CD4-positive, alpha-beta T cell (primary cell): ENCODE results near the gene SYCP2L. TPM values are rescaled to one million over a fixed set of nuclear protein-coding genes. Genes with fewer than 3 reads are reported as not detected.

Experiments used
- ATAC-seq: fragments of 200-7000 bp; cut with Tn5 transposase; one replicate; pipeline ENCODE4 v1.10.0; 2022; ENCODE audit warnings: mild to moderate bottlenecking; ENCODE audit not compliant: poor library complexity
- CTCF ChIA-PET: fragments of 350-600 bp; sonication (Branson Sonifier 250); formaldehyde crosslinking; loops from one replicate; lab custom pipeline; 2021; ENCODE audit warnings: antibody characterized with exemption, inconsistent platforms; lab: Charles Lee
- POLR2A ChIA-PET: fragments of 350-600 bp; sonication (Branson Sonifier 250); formaldehyde crosslinking; loops from one replicate; lab custom pipeline; 2021; ENCODE audit warnings: antibody characterized with exemption, inconsistent platforms; lab: Charles Lee
- DNase-seq, 14 experiments: peaks; one replicate each; pipeline ENCODE4 v3.0.0-alpha.2; 2013 to 2020; ENCODE audit warnings: mixed read lengths in 2 of 14
- H3K27ac ChIP-seq, 2 donors: one replicate each; pipeline versions ENCODE4 v1.5.1 to v1.7.0; 2013; ENCODE audit warnings: low read length in 2 of 2, low read depth in 1 of 2, mild to moderate bottlenecking in 1 of 2
- H3K27me3 ChIP-seq, 2 experiments: 1 replicate in 1 of 2; 2 replicates in 1 of 2; pipeline versions ENCODE4 v1.6.1 to v1.7.0; 2013; ENCODE audit warnings: low read length in 2 of 2, control low read depth in 1 of 2, mild to moderate bottlenecking in 1 of 2, moderate library complexity in 1 of 2; ENCODE audit not compliant: insufficient read depth in 2 of 2, control insufficient read depth in 1 of 2
- H3K36me3 ChIP-seq: one replicate; pipeline ENCODE4 v1.6.1; 2013; ENCODE audit warnings: low read length, control low read depth; ENCODE audit not compliant: insufficient read depth
- H3K4me1 ChIP-seq: one replicate; pipeline ENCODE4 v1.6.1; 2013; ENCODE audit warnings: low read length, control low read depth; ENCODE audit not compliant: insufficient read depth
- H3K4me3 ChIP-seq: one replicate; pipeline ENCODE4 v1.5.1; 2013; ENCODE audit warnings: mild to moderate bottlenecking, low read length, moderate library complexity
- H3K9me3 ChIP-seq, 2 experiments: 1 replicate in 1 of 2; 2 replicates in 1 of 2; pipeline versions ENCODE4 v1.6.1 to v1.7.0; 2013; ENCODE audit warnings: low read length in 2 of 2, mild to moderate bottlenecking in 2 of 2, control low read depth in 1 of 2, moderate library complexity in 1 of 2; ENCODE audit not compliant: control insufficient read depth in 1 of 2, insufficient read depth in 1 of 2
- H3K27ac Mint-ChIP-seq: one replicate; pipeline ENCODE4 v1.8.0; 2020; ENCODE audit warnings: mixed read lengths
- H3K27me3 Mint-ChIP-seq: one replicate; pipeline ENCODE4 v1.8.0; 2021; ENCODE audit warnings: mixed read lengths
- H3K36me3 Mint-ChIP-seq: one replicate; pipeline ENCODE4 v1.8.0; 2021; ENCODE audit warnings: low read depth, mixed read lengths
- H3K4me1 Mint-ChIP-seq: one replicate; pipeline ENCODE4 v1.8.0; 2021; ENCODE audit warnings: low read depth, mixed read lengths
- H3K4me3 Mint-ChIP-seq: one replicate; pipeline ENCODE4 v1.8.0; 2020; ENCODE audit warnings: mild to moderate bottlenecking, mixed read lengths
- H3K9me3 Mint-ChIP-seq: one replicate; pipeline ENCODE4 v1.8.0; 2020; ENCODE audit warnings: mixed read lengths
- intact Hi-C, 2 experiments: fragments of 100-400 bp; cut with DNase I in 1 of 2; cut with micrococcal nuclease in 1 of 2; formaldehyde crosslinking; loops; one replicate each; pipeline versions ENCODE4 v1.15.1 to v1.9.0; 2023 to 2025; cut with DNase I, micrococcal nuclease
- total RNA-seq, 174 experiments: library from RNA in 2 of 174; stranded (reverse) in 2 of 174; gene quantifications; one replicate each; pipeline ENCODE4 v1.2.3 and lab custom pipeline; 2021 to 2026
- TF ChIP-seq, protein P1 (sequence below): fragments of 200-600 bp; IDR thresholded peaks from one replicate; pipeline ENCODE4 v1.8.0; 2022; ENCODE audit warnings: antibody characterized with exemption, mild to moderate bottlenecking

Gene SYCP2L
- total RNA-seq, 2 experiments from 2014 or later: 0.36 TPM; not detected in 1

DNA sequence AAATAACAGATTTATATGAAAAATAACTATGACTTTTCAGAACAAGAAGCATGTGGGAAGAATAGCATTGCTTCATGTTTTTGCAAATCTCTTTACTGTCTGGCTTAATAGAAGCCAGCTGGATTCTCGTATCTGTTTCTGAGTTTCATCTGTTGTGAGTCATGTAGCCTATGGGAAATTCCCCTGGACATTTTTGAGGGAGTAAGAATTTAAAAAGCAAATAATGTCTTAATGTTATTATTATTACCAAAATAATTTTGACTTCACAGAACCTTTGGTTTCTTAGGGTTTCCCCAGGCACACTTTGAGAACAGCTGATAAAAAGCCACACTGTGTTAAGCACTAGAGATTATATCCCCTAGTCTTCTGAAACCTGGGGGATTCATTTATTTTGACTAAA lies 75.8 kb downstream of the SYCP2L start:
- H3K27ac Mint-ChIP-seq: no peak overlapping the region
- H3K27ac ChIP-seq: no peak overlapping the region

DNA sequence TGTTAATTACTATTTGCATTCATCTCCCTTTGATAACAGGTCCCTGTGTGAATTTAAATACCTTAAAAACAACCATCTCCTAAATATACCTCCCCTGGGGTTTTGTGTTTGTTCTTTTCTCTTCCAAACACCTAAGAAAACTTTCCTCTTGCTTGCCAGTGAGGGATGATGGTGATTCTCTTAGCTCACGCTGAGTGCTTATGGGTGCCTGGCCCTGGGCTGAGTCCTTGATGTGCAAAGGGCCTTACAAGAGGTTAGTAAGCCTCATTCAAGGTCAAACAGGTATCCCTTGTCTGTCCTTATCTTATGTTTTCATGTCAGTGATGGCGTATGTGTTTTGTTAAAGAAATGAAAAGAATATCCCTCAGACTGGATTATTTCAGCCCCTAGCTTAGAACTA lies 76.3 kb downstream of the SYCP2L start:
- POLR2A ChIA-PET: no interaction called here
- Histone ChIP-seq H3K9me3 (peaks cover 5 to 14% of the 10 kb centered on the region in 2 experiments), H3K4me3 (no peak overlapping the region), H3K27me3 (no peaks in the 10 kb centered on the region), H3K27ac (no peak overlapping the region), H3K36me3 (no peaks in the 10 kb centered on the region), H3K4me1 (no peaks in the 10 kb centered on the region)
- Mint-ChIP-seq H3K4me1 (no peaks in the 10 kb centered on the region), H3K9me3 (peaks cover 12% of the 10 kb centered on the region), H3K27ac (no peak overlapping the region), H3K4me3 (no peak overlapping the region), H3K27me3 (peaks cover 31% of the 10 kb centered on the region), H3K36me3 (no peaks in the 10 kb centered on the region)
- ATAC-seq (no peak), DNase-seq (no peak)
- CTCF ChIA-PET: no interaction called here
- TF ChIP-seq, protein P1, sequence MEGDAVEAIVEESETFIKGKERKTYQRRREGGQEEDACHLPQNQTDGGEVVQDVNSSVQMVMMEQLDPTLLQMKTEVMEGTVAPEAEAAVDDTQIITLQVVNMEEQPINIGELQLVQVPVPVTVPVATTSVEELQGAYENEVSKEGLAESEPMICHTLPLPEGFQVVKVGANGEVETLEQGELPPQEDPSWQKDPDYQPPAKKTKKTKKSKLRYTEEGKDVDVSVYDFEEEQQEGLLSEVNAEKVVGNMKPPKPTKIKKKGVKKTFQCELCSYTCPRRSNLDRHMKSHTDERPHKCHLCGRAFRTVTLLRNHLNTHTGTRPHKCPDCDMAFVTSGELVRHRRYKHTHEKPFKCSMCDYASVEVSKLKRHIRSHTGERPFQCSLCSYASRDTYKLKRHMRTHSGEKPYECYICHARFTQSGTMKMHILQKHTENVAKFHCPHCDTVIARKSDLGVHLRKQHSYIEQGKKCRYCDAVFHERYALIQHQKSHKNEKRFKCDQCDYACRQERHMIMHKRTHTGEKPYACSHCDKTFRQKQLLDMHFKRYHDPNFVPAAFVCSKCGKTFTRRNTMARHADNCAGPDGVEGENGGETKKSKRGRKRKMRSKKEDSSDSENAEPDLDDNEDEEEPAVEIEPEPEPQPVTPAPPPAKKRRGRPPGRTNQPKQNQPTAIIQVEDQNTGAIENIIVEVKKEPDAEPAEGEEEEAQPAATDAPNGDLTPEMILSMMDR: no peak
- intact Hi-C loops: no loop called here

More for the DNA sequence above, 75.8 kb downstream of the SYCP2L start:
- no peaks in the 10 kb centered on the region for H3K36me3 Mint-ChIP-seq
- H3K9me3 Mint-ChIP-seq: peaks cover 7% of the 10 kb centered on the region
- H3K27me3 ChIP-seq: no peaks in the 10 kb centered on the region
- H3K4me1 ChIP-seq: no peaks in the 10 kb centered on the region
- H3K36me3 ChIP-seq: no peaks in the 10 kb centered on the region
- H3K4me1 Mint-ChIP-seq: no peaks in the 10 kb centered on the region
- no peak overlapping the region for H3K4me3 ChIP-seq
- H3K9me3 ChIP-seq: peaks cover 5 to 11% of the 10 kb centered on the region in 2 experiments
- ChIA-PET POLR2A (no interaction called here), CTCF (no interaction called here)
- H3K27me3 Mint-ChIP-seq: peaks cover 26% of the 10 kb centered on the region
- intact Hi-C loops: no loop called here
- H3K4me3 Mint-ChIP-seq: no peak overlapping the region
- TF ChIP-seq, protein P1: no peak
- DNase-seq: no peak
- no peak for ATAC-seq

DNA sequence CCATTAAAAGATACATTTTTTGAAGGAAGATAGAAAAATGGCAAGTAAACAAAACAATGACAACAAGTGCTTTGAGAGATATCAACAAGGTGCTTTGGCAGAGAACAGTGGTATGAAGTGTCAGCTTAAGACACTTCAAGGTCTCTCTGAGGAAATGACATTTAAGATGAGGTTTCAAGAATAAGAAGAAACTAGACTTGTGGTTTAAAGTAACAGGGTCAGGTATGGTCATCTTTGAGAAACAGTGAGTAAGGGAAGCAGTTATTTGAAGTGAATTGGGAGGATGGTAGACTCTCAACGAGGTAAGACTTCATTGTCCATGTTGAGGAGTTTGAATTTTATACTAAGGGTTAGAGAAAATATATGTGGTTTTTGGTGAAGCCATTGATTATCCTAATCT lies 77.8 kb downstream of the SYCP2L start:
- intact Hi-C loops: no loop called here
- no peak for ATAC-seq
- no peaks in the 10 kb centered on the region for H3K4me1 Mint-ChIP-seq
- no peak overlapping the region for H3K27ac ChIP-seq
- CTCF ChIA-PET: no interaction called here
- H3K27me3 ChIP-seq: peaks cover 0 to 1% of the 10 kb centered on the region in 2 experiments
- H3K9me3 ChIP-seq: peaks cover 5 to 14% of the 10 kb centered on the region in 2 experiments
- TF ChIP-seq, protein P1: no peak
- H3K9me3 Mint-ChIP-seq: peaks cover 12% of the 10 kb centered on the region
- peaks cover 26% of the 10 kb centered on the region for H3K27me3 Mint-ChIP-seq
- no peak overlapping the region for H3K27ac Mint-ChIP-seq
- no peaks in the 10 kb centered on the region for H3K4me1 ChIP-seq
- H3K36me3 ChIP-seq: no peaks in the 10 kb centered on the region
- no peak overlapping the region for H3K4me3 ChIP-seq
- no peaks in the 10 kb centered on the region for H3K36me3 Mint-ChIP-seq
- POLR2A ChIA-PET: no interaction called here
- no peak overlapping the region for H3K4me3 Mint-ChIP-seq
- no peak for DNase-seq
